SK-N-SH (cell line): ENCODE measurements around the gene RAB3C. TPM values are rescaled to one million over a fixed set of nuclear protein-coding genes. Genes with fewer than 3 reads are reported as not detected.

Experiments used
- CTCF ChIA-PET: fragments of 300-600, 350-600 bp; formaldehyde crosslinking; extraction: SDS; loops from one replicate; lab custom pipeline; 2021; lab: Yijun Ruan, JAX
- POLR2A ChIA-PET: fragments of 350-600 bp; sonication (Branson Sonifier 250); formaldehyde crosslinking; extraction: SDS; loops from one replicate; lab custom pipeline; 2020; ENCODE audit warnings: antibody characterized with exemption, inconsistent platforms; lab: Yijun Ruan, JAX
- DNase-seq: peaks from one replicate; pipeline ENCODE4 v3.0.0; 2012
- H2AFZ ChIP-seq: fragments of 200-600 bp; sonication (generic); 2 replicates; pipeline ENCODE4 v1.8.1; 2016; ENCODE audit warnings: antibody characterized with exemption, mild to moderate bottlenecking, low read depth
- H3F3A ChIP-seq: fragments of 200-600 bp; sonication (generic); replicated peaks from 2 replicates; pipeline ENCODE3; 2016; ENCODE audit warnings: antibody characterized with exemption, mild to moderate bottlenecking; ENCODE audit not compliant: insufficient read depth
- H3K27ac ChIP-seq, 2 experiments: fragments of 200-500 bp in 1 of 2; fragments of 200-600 bp in 1 of 2; sonication (Bioruptor generic) in 1 of 2; sonication (generic), shearing (Covaris generic) in 1 of 2; 2 replicates each; pipeline versions ENCODE4 v1.5.1 to v1.6.1; 2014 to 2016; ENCODE audit warnings: low read depth in 2 of 2, inconsistent platforms in 1 of 2, low read length in 1 of 2, mild to moderate bottlenecking in 1 of 2, mixed read lengths in 1 of 2
- H3K27me3 ChIP-seq: fragments of 200-600 bp; sonication (generic), shearing (Covaris generic); 2 replicates; pipeline ENCODE4 v1.6.1; 2016; ENCODE audit warnings: mixed run types; ENCODE audit not compliant: insufficient read depth
- H3K36me3 ChIP-seq, 2 experiments: fragments of 200-500 bp in 1 of 2; fragments of 200-600 bp in 1 of 2; sonication (Bioruptor generic) in 1 of 2; sonication (generic) in 1 of 2; replicated peaks in 1 of 2; 2 replicates each; pipeline versions ENCODE3 to v1.5.1; 2014 to 2016; ENCODE audit warnings: low read length in 1 of 2, mild to moderate bottlenecking in 1 of 2; ENCODE audit not compliant: insufficient read depth in 2 of 2, control insufficient read depth in 1 of 2
- H3K4me1 ChIP-seq, 2 experiments: fragments of 200-500 bp in 1 of 2; fragments of 200-600 bp in 1 of 2; sonication (Bioruptor generic) in 1 of 2; sonication (generic), shearing (Covaris generic) in 1 of 2; 2 replicates each; pipeline versions ENCODE4 v1.5.1 to v1.6.1; 2014 to 2016; ENCODE audit warnings: low read depth in 1 of 2, low read length in 1 of 2, mixed run types in 1 of 2; ENCODE audit not compliant: insufficient read depth in 2 of 2, control insufficient read depth in 1 of 2
- H3K4me2 ChIP-seq: fragments of 200-600 bp; sonication (generic), shearing (Covaris generic); 2 replicates; pipeline ENCODE4 v1.6.1; 2017; ENCODE audit warnings: mixed run types
- H3K4me3 ChIP-seq, 2 experiments: fragments of 200-500 bp in 1 of 2; fragments of 200-600 bp in 1 of 2; sonication (Bioruptor generic) in 1 of 2; sonication (generic), shearing (Covaris generic) in 1 of 2; 2 replicates each; pipeline versions ENCODE4 v1.5.1 to v1.8.1; 2014 to 2016; ENCODE audit warnings: low read depth in 2 of 2, inconsistent platforms in 1 of 2, low read length in 1 of 2, mild to moderate bottlenecking in 1 of 2, mixed read lengths in 1 of 2, moderate library complexity in 1 of 2
- H3K79me2 ChIP-seq: fragments of 200-600 bp; sonication (generic); 2 replicates; pipeline ENCODE4 v1.8.1; 2017; ENCODE audit warnings: mild to moderate bottlenecking; ENCODE audit not compliant: insufficient read depth
- H3K9ac ChIP-seq: fragments of 200-600 bp; sonication (generic); 2 replicates; pipeline ENCODE4 v1.6.1; 2017; ENCODE audit warnings: mixed run types
- H3K9me2 ChIP-seq: fragments of 200-600 bp; sonication (generic); 2 replicates; pipeline ENCODE4 v1.6.1; 2017; ENCODE audit warnings: mixed run types
- H3K9me3 ChIP-seq: fragments of 200-600 bp; sonication (generic); 2 replicates; pipeline ENCODE4 v1.6.1; 2017; ENCODE audit warnings: mixed run types, mild to moderate bottlenecking, moderate library complexity
- H4K20me1 ChIP-seq: fragments of 200-600 bp; sonication (generic); 2 replicates; pipeline ENCODE4 v1.6.1; 2017; ENCODE audit warnings: mild to moderate bottlenecking, mixed run types; ENCODE audit not compliant: insufficient read depth
- EP300 ChIP-seq, 2 experiments: IDR thresholded peaks; 2 replicates each; pipeline versions ENCODE4 v1.4.0 to v1.6.1; 2012; ENCODE audit warnings: borderline replicate concordance in 1 of 2, low read depth in 1 of 2, low read length in 1 of 2
- EZH2phosphoT487 ChIP-seq: fragments of 200-600 bp; sonication (generic); IDR thresholded peaks from 2 replicates; pipeline ENCODE4 v1.6.1; 2017; ENCODE audit warnings: low read depth, mixed run types, mild to moderate bottlenecking, antibody characterized with exemption, moderate library complexity, borderline replicate concordance
- FOSL2 ChIP-seq: IDR thresholded peaks from 2 replicates; pipeline ENCODE4 v1.4.0; 2012; ENCODE audit warnings: low read depth, mild to moderate bottlenecking, moderate library complexity, borderline replicate concordance
- FOXJ3 ChIP-seq: sonication (generic); formaldehyde crosslinking; IDR thresholded peaks from 2 replicates; pipeline ENCODE4 v1.5.1; 2020; ENCODE audit warnings: mild to moderate bottlenecking, missing genetic modification reagents
- GABPA ChIP-seq: IDR thresholded peaks from 2 replicates; pipeline ENCODE4 v1.4.0; 2012; ENCODE audit warnings: low read depth, mild to moderate bottlenecking
- MEF2A ChIP-seq: IDR thresholded peaks from 2 replicates; pipeline ENCODE4 v1.4.0; 2012; ENCODE audit warnings: low read depth, borderline replicate concordance
- MXI1 ChIP-seq: IDR thresholded peaks from 2 replicates; pipeline ENCODE4 v1.6.1; 2012; ENCODE audit warnings: mild to moderate bottlenecking, low read depth, low read length, improper control_type of control experiment
- REST ChIP-seq: IDR thresholded peaks from 2 replicates; pipeline ENCODE4 v1.6.1; 2012; ENCODE audit warnings: mild to moderate bottlenecking, low read depth, low read length, moderate library complexity
- RXRA ChIP-seq: IDR thresholded peaks from 2 replicates; pipeline ENCODE4 v1.4.0; 2012; ENCODE audit warnings: low read depth, mild to moderate bottlenecking, borderline replicate concordance
- TCF12 ChIP-seq: IDR thresholded peaks from 2 replicates; pipeline ENCODE4 v1.4.0; 2012
- WGBS: methylation state at CpG from one replicate; pipeline ENCODE4 v1.1.6; 2017; ENCODE audit warnings: low lambda C conversion rate; 5-methylcytosine and 5-hydroxymethylcytosine counted together
- polyA plus RNA-seq, 3 experiments: library from polyadenylated mRNA; depleted of rRNA; stranded (reverse); fragments of >200 nt; gene quantifications; 2 replicates each; pipeline ENCODE4 v1.2.3, GENCODE V29; 2012
- TF ChIP-seq, protein P1 (sequence below): IDR thresholded peaks from 2 replicates; pipeline ENCODE4 v1.4.0; 2012; ENCODE audit warnings: low read depth, borderline replicate concordance

RAB3C gene
- polyA plus RNA-seq, 1 of the 3 experiments (the other 2 are of a cell fraction): 0.03 TPM

DNA sequence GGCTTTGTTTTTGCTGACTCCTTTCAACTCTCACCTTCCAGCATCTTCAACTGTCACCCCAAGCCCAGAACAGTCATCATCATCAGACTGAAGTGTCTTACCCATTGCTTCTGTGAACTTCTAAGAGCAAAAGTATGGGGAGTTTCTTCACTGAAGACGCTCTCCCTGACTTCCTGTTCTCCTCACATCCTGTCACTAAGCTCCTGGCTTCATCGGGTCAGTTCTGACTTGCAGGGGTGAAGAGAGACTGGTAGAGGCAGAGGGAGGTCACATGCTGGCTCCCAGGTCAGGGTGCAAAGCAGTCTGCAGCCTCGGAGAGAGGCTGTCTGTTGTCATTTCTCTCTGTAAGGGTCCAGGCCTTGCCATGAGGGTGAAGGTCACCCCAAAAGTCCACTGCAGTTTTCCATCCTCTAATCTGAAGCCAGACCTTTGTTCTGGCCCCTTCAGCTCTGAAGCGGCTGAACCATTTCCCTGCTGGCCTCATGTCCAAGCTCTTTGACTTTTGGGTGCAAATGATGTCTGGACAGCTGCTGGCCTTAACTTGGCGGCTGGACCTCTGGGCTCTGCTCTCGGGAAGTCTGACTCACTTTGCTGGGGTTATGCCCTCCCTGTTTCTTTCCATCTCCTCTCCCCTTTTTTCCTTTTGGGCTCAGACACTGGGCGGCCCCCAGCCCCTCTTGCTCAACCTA lies 305.0 kb downstream of the RAB3C start:
- DNase-seq: no peak
- Histone ChIP-seq H4K20me1 (no peaks in the 10 kb centered on the region), H3K79me2 (no peaks in the 10 kb centered on the region), H3K9ac (no peak overlapping the region), H3K4me3 (no peak overlapping the region), H2AFZ (no peak overlapping the region), H3F3A (peaks cover 5% of the 10 kb centered on the region), H3K27ac (no peak overlapping the region), H3K9me3 (0 out of 2 replicates have a peak, but pooled peaks cover 8% of the 10 kb centered on the region), H3K9me2 (no peaks in the 10 kb centered on the region), H3K36me3 (no peaks in the 10 kb centered on the region), H3K4me2 (no peak overlapping the region), H3K4me1 (peaks cover 0 to 9% of the 10 kb centered on the region in 2 experiments; a peak in 1 of 4 replicates), H3K27me3 (no peaks in the 10 kb centered on the region)
- ChIA-PET POLR2A (no interaction called here), CTCF (interaction anchor here (1.0 to 4.8 kb wide), 23 partner anchors 9 to 493 kb away, joined by 3 to 79 read pairs (median 5); no protein-coding TSS in a partner anchor)
- WGBS: 75% methylated on average over 7 of the region's 7 CpGs
- TF ChIP-seq GABPA (no peak), TCF12 (no peak), MEF2A (no peak), RXRA (no peak), EZH2phosphoT487 (no peak), FOXJ3 (CRISPR knock-in tag) (no peak), FOSL2 (no peak), MXI1 (no peak), EP300 (IDR thresholded peaks at IDR 0.05; ENCODE audit: borderline replicate concordance in 1 of 2, low read depth in 1 of 2, low read length in 1 of 2) (no peak), REST (no peak)
- TF ChIP-seq, protein P1, sequence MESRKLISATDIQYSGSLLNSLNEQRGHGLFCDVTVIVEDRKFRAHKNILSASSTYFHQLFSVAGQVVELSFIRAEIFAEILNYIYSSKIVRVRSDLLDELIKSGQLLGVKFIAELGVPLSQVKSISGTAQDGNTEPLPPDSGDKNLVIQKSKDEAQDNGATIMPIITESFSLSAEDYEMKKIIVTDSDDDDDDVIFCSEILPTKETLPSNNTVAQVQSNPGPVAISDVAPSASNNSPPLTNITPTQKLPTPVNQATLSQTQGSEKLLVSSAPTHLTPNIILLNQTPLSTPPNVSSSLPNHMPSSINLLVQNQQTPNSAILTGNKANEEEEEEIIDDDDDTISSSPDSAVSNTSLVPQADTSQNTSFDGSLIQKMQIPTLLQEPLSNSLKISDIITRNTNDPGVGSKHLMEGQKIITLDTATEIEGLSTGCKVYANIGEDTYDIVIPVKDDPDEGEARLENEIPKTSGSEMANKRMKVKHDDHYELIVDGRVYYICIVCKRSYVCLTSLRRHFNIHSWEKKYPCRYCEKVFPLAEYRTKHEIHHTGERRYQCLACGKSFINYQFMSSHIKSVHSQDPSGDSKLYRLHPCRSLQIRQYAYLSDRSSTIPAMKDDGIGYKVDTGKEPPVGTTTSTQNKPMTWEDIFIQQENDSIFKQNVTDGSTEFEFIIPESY: no peak
